Fibroblast of lung (primary cell): ENCODE measurements around the gene RAMP2. TPM values are rescaled to one million over a fixed set of nuclear protein-coding genes. Genes with fewer than 3 reads are reported as not detected.

Source experiments
- DNase-seq, 2 donors: peaks; one replicate each; pipeline versions ENCODE4 v3.0.0 to v3.0.0-alpha.2; 2010; ENCODE audit warnings: low read depth in 2 of 2
- H2AFZ ChIP-seq: 2 replicates; pipeline ENCODE4 v1.5.1; 2012; ENCODE audit warnings: low read length, control low read depth, inconsistent platforms
- H3K27ac ChIP-seq: 2 replicates; pipeline ENCODE4 v1.5.1; 2011; ENCODE audit warnings: low read length, control low read depth; ENCODE audit not compliant: insufficient read depth
- H3K27me3 ChIP-seq: 2 replicates; pipeline ENCODE4 v1.5.1; 2011; ENCODE audit warnings: mild to moderate bottlenecking, low read length; ENCODE audit not compliant: control insufficient read depth, insufficient read depth
- H3K36me3 ChIP-seq: 2 replicates; pipeline ENCODE4 v1.5.1; 2011; ENCODE audit warnings: low read length; ENCODE audit not compliant: control insufficient read depth, insufficient read depth
- H3K4me1 ChIP-seq: 2 replicates; pipeline ENCODE4 v1.5.1; 2011; ENCODE audit warnings: low read length; ENCODE audit not compliant: control insufficient read depth, insufficient read depth; ENCODE audit errors: extremely low read depth
- H3K4me2 ChIP-seq: 2 replicates; pipeline ENCODE4 v1.5.1; 2011; ENCODE audit warnings: low read length, control low read depth; ENCODE audit not compliant: insufficient read depth; ENCODE audit errors: extremely low read depth
- H3K4me3 ChIP-seq, 4 experiments: fragments of 200-600 bp in 1 of 4; sonication (generic) in 1 of 4; replicated peaks in 1 of 4; 2 replicates each; pipeline ENCODE4 v1.5.1; 2011 to 2016; ENCODE audit warnings: low read length in 4 of 4, low read depth in 3 of 4, mild to moderate bottlenecking in 3 of 4, control low read depth in 2 of 4, inconsistent platforms in 1 of 4, mixed read lengths in 1 of 4; ENCODE audit not compliant: insufficient read depth in 1 of 4; ENCODE audit errors: control extremely low read depth in 1 of 4
- H3K79me2 ChIP-seq: 2 replicates; pipeline ENCODE4 v1.5.1; 2012; ENCODE audit warnings: mild to moderate bottlenecking, low read length, inconsistent platforms; ENCODE audit not compliant: control insufficient read depth, insufficient read depth
- H3K9ac ChIP-seq: 2 replicates; pipeline ENCODE4 v1.5.1; 2011; ENCODE audit warnings: mild to moderate bottlenecking, low read length, control low read depth; ENCODE audit not compliant: insufficient read depth
- H3K9me3 ChIP-seq: 2 replicates; pipeline ENCODE4 v1.5.1; 2012; ENCODE audit warnings: low read depth, low read length; ENCODE audit not compliant: control insufficient read depth, insufficient read depth
- H4K20me1 ChIP-seq: 2 replicates; pipeline ENCODE4 v1.5.1; 2011; ENCODE audit warnings: low read length; ENCODE audit not compliant: control insufficient read depth, insufficient read depth; ENCODE audit errors: extremely low read depth
- EZH2 ChIP-seq: IDR thresholded peaks from 2 replicates; pipeline ENCODE4 v1.5.1; 2012; ENCODE audit warnings: low read length, control low read depth, mild to moderate bottlenecking; ENCODE audit errors: missing control alignments
- polyA plus RNA-seq, 2 donors: library from polyadenylated mRNA; depleted of rRNA in 1 of 2; stranded (reverse) in 1 of 2; unstranded in 1 of 2; fragments of >200 nt; gene quantifications; 2 replicates each; pipeline ENCODE4 v1.2.1, GENCODE V29; 2011 to 2012; ENCODE audit warnings: missing spikeins in 1 of 2
- total RNA-seq: library from RNA; depleted of rRNA; stranded (reverse); fragments of >200 nt; gene quantifications from 2 replicates; pipeline ENCODE4 v1.2.1, GENCODE V29; 2014
- TF ChIP-seq, protein P1 (sequence below), 2 donors: IDR thresholded peaks in 1 of 2; conservative IDR thresholded peaks in 1 of 2; 1 replicate in 1 of 2; 2 replicates in 1 of 2; pipeline ENCODE4 v1.5.1; 2011 to 2012; ENCODE audit warnings: low read length in 2 of 2, control low read depth in 1 of 2, inconsistent platforms in 1 of 2, low read depth in 1 of 2, mild to moderate bottlenecking in 1 of 2

The RAMP2 gene
- total and polyA plus RNA-seq, 2 donors (not counting 1 experiment from before 2014, with no cell fraction given): 0.17 to 0.45 TPM

- DNase-seq: no peak
- peaks cover 10% of the 10 kb centered on the region for H3K36me3 ChIP-seq
- peak overlapping the region; percentile 100 for H3K4me2 ChIP-seq
- peaks cover 6% of the 10 kb centered on the region for H3K79me2 ChIP-seq
- peaks cover 9% of the 10 kb centered on the region for H3K4me1 ChIP-seq
- H3K9ac ChIP-seq: no peak overlapping the region
- TF ChIP-seq, protein P1, sequence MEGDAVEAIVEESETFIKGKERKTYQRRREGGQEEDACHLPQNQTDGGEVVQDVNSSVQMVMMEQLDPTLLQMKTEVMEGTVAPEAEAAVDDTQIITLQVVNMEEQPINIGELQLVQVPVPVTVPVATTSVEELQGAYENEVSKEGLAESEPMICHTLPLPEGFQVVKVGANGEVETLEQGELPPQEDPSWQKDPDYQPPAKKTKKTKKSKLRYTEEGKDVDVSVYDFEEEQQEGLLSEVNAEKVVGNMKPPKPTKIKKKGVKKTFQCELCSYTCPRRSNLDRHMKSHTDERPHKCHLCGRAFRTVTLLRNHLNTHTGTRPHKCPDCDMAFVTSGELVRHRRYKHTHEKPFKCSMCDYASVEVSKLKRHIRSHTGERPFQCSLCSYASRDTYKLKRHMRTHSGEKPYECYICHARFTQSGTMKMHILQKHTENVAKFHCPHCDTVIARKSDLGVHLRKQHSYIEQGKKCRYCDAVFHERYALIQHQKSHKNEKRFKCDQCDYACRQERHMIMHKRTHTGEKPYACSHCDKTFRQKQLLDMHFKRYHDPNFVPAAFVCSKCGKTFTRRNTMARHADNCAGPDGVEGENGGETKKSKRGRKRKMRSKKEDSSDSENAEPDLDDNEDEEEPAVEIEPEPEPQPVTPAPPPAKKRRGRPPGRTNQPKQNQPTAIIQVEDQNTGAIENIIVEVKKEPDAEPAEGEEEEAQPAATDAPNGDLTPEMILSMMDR (conservative IDR thresholded peaks at IDR 0.05 in 1 of 2, IDR thresholded peaks at IDR 0.05 in 1 of 2; ENCODE audit: low read depth in 1 of 2, low read length in 2 of 2): no peak
- TF ChIP-seq EZH2: no peak
- H3K27ac ChIP-seq: peak overlapping the region; percentile 92
- H4K20me1 ChIP-seq: no peaks in the 10 kb centered on the region
- H2AFZ ChIP-seq: peak overlapping the region; percentile 67
- peak overlapping the region in 3 of 4 experiments; percentile 92 to 100 (median 98) for H3K4me3 ChIP-seq
- H3K9me3 ChIP-seq: no peaks in the 10 kb centered on the region
- H3K27me3 ChIP-seq: no peaks in the 10 kb centered on the region
These were observed 11.9 kb downstream of the RAMP2 start for GRCh38 chr17:42772945-42773289.

- Histone ChIP-seq H3K79me2 (peaks cover 6% of the 10 kb centered on the region), H3K4me2 (peak within 1 kb of the TSS; percentile 100), H3K36me3 (peaks cover 12% of the 10 kb centered on the region), H2AFZ (peak within 1 kb of the TSS; percentile 99), H3K4me1 (peaks cover 9% of the 10 kb centered on the region), H3K27ac (peak within 1 kb of the TSS; percentile 92), H3K4me3 (peak within 1 kb of the TSS; percentile 92 to 100 (median 98)), H3K9ac (peak within 1 kb of the TSS; percentile 88), H4K20me1 (no peaks in the 10 kb centered on the region), H3K27me3 (no peaks in the 10 kb centered on the region), H3K9me3 (no peaks in the 10 kb centered on the region)
- DNase-seq: peak; percentile 86 to 91
- TF ChIP-seq EZH2: no peak
- TF ChIP-seq, protein P1 (conservative IDR thresholded peaks at IDR 0.05 in 1 of 2, IDR thresholded peaks at IDR 0.05 in 1 of 2; ENCODE audit: low read depth in 1 of 2, low read length in 2 of 2): peak; percentile 19 to 39
These were observed 12.4 kb downstream of the RAMP2 start, which contains the start of gene VPS25 for GRCh38 chr17:42773290-42774035. TSS of gene VPS25 (plus strand) at chr17:42773449. CDS start at chr17:42773476, 27 bp downstream.

GRCh38 chr17:42774066-42774745 lies 13.2 kb downstream of the RAMP2 start:
- peak overlapping the region; percentile 92 for H3K27ac ChIP-seq
- H4K20me1 ChIP-seq: no peaks in the 10 kb centered on the region
- TF ChIP-seq, protein P1 (conservative IDR thresholded peaks at IDR 0.05 in 1 of 2, IDR thresholded peaks at IDR 0.05 in 1 of 2; ENCODE audit: low read depth in 1 of 2, low read length in 2 of 2): no peak
- no peak for TF ChIP-seq EZH2
- peaks cover 6% of the 10 kb centered on the region for H3K79me2 ChIP-seq
- peak overlapping the region; percentile 88 for H3K9ac ChIP-seq
- H3K27me3 ChIP-seq: no peaks in the 10 kb centered on the region
- peak overlapping the region; percentile 99 for H2AFZ ChIP-seq
- no peaks in the 10 kb centered on the region for H3K9me3 ChIP-seq
- DNase-seq: peak in 1 of 2 donors; percentile 77
- peaks cover 9% of the 10 kb centered on the region for H3K4me1 ChIP-seq
- peak overlapping the region; percentile 100 for H3K4me2 ChIP-seq
- peak overlapping the region; percentile 92 to 100 (median 98) for H3K4me3 ChIP-seq
- peaks cover 12% of the 10 kb centered on the region for H3K36me3 ChIP-seq
